HepG2 (cell line): ENCODE data around the gene ZNF771. TPM values are rescaled to one million over a fixed set of nuclear protein-coding genes. Genes with fewer than 3 reads are reported as not detected.

ENCODE experiments used
- ADNP ChIP-seq: sonication (generic); formaldehyde crosslinking; IDR thresholded peaks from 2 replicates; pipeline ENCODE4 v1.4.0; 2020; ENCODE audit warnings: missing genetic modification reagents
- CCAR2 ChIP-seq: fragments of 200-400 bp; formaldehyde crosslinking; optimal IDR thresholded peaks from 2 replicates; pipeline ENCODE3; 2018; ENCODE audit warnings: low read depth, mild to moderate bottlenecking, low read length, moderate library complexity
- CEBPB ChIP-seq: IDR thresholded peaks from 2 replicates; pipeline ENCODE4 v1.6.1; 2011; ENCODE audit warnings: low read depth, low read length, improper control_type of control experiment, borderline replicate concordance
- NFATC3 ChIP-seq: sonication (generic); formaldehyde crosslinking; IDR thresholded peaks from 2 replicates; pipeline ENCODE4 v1.5.1; 2020; ENCODE audit warnings: mild to moderate bottlenecking, missing genetic modification reagents
- PLRG1 ChIP-seq: fragments of 450-650 bp; conservative IDR thresholded peaks from 2 replicates; pipeline ENCODE4 v1.6.1; 2016
- SRSF9 ChIP-seq: fragments of 200-400 bp; formaldehyde crosslinking; IDR thresholded peaks from 2 replicates; pipeline ENCODE4 v1.6.1; 2018; ENCODE audit warnings: borderline replicate concordance, mild to moderate bottlenecking, low read depth, low read length; ENCODE audit not compliant: insufficient read depth, poor library complexity, severe bottlenecking
- TAF1 ChIP-seq: sonication (generic); formaldehyde crosslinking; IDR thresholded peaks from 2 replicates; pipeline ENCODE4 v1.4.0; 2020; ENCODE audit warnings: missing genetic modification reagents
- ZNF138 ChIP-seq: sonication (generic); formaldehyde crosslinking; IDR thresholded peaks from 2 replicates; pipeline ENCODE4 v1.5.0; 2020; ENCODE audit warnings: mild to moderate bottlenecking, low read depth, missing genetic modification reagents
- ZNF207 ChIP-seq: fragments of 450-650 bp; IDR thresholded peaks from 2 replicates; pipeline ENCODE4 v1.6.1; 2016; ENCODE audit warnings: antibody characterized with exemption, borderline replicate concordance
- ZNF251 ChIP-seq: sonication (generic); formaldehyde crosslinking; IDR thresholded peaks from 2 replicates; pipeline ENCODE4 v1.9.0; 2021; ENCODE audit warnings: mild to moderate bottlenecking, missing genetic modification reagents
- ZNF263 ChIP-seq: sonication (generic); formaldehyde crosslinking; IDR thresholded peaks from 2 replicates; pipeline ENCODE4 v1.4.0; 2020; ENCODE audit warnings: missing genetic modification reagents
- ZNF333 ChIP-seq: sonication (generic); formaldehyde crosslinking; IDR thresholded peaks from 2 replicates; pipeline ENCODE4 v1.4.0; 2020; ENCODE audit warnings: mild to moderate bottlenecking, missing genetic modification reagents, borderline replicate concordance
- ZNF550 ChIP-seq: sonication (generic); formaldehyde crosslinking; IDR thresholded peaks from 2 replicates; pipeline ENCODE4 v1.4.0; 2020; ENCODE audit warnings: mild to moderate bottlenecking, missing genetic modification reagents, borderline replicate concordance
- ZNF577 ChIP-seq: sonication (generic); formaldehyde crosslinking; IDR thresholded peaks from 2 replicates; pipeline ENCODE4 v1.4.0; 2020; ENCODE audit warnings: mild to moderate bottlenecking, low read depth, missing genetic modification reagents, borderline replicate concordance
- ZNF598 ChIP-seq: sonication (generic); formaldehyde crosslinking; IDR thresholded peaks from 2 replicates; pipeline ENCODE4 v1.5.1; 2020; ENCODE audit warnings: mild to moderate bottlenecking, missing genetic modification reagents, borderline replicate concordance
- ZNF703 ChIP-seq: sonication (generic); formaldehyde crosslinking; IDR thresholded peaks from 2 replicates; pipeline ENCODE4 v1.5.1; 2020; ENCODE audit warnings: missing genetic modification reagents, mild to moderate bottlenecking, moderate library complexity, borderline replicate concordance
- ZNF841 ChIP-seq: sonication (generic); formaldehyde crosslinking; IDR thresholded peaks from 2 replicates; pipeline ENCODE4 v1.8.1; 2023; ENCODE audit warnings: missing genetic modification reagents, borderline replicate concordance
- polyA plus RNA-seq, 8 experiments: library from polyadenylated mRNA; depleted of rRNA in 3 of 8; stranded (reverse) in 7 of 8; unstranded in 1 of 8; fragments of >200 nt; fragmentation: Illumina TruSeq in 4 of 8; extraction: Trizol in 4 of 8; gene quantifications; 2 replicates each; pipeline versions ENCODE4 v1.2.1 to v1.2.3, GENCODE V29; 2011 to 2016; ENCODE audit warnings: low read depth in 4 of 8, missing spikeins in 1 of 8, mixed read lengths in 1 of 8; ENCODE audit not compliant: insufficient read depth in 1 of 8
- total RNA-seq, 5 experiments: library from RNA; depleted of rRNA; stranded (reverse); fragments of >200 nt; fragmentation: Illumina TruSeq; extraction: Trizol; gene quantifications; 2 replicates each; pipeline ENCODE4 v1.2.3, GENCODE V29; 2016; ENCODE audit warnings: low read depth in 1 of 5
- TF ChIP-seq, protein P1 (sequence below): sonication (generic); formaldehyde crosslinking; IDR thresholded peaks from 2 replicates; pipeline ENCODE4 v1.4.0; 2020; ENCODE audit warnings: missing genetic modification reagents
- TF ChIP-seq, protein P2 (sequence below): IDR thresholded peaks from 2 replicates; pipeline ENCODE4 v1.6.1; 2016; ENCODE audit warnings: mild to moderate bottlenecking, missing biosample characterization, missing genetic modification reagents
- TF ChIP-seq, protein P3 (sequence below): sonication (generic); formaldehyde crosslinking; IDR thresholded peaks from 2 replicates; pipeline ENCODE4 v1.8.0; 2022; ENCODE audit warnings: mild to moderate bottlenecking, missing genetic modification reagents; ENCODE audit not compliant: insufficient replicate concordance
- TF ChIP-seq, protein P4 (sequence below): IDR thresholded peaks from 2 replicates; pipeline ENCODE4 v1.6.1; 2016; ENCODE audit warnings: low read depth
- TF ChIP-seq, protein P5 (sequence below): sonication (generic); formaldehyde crosslinking; IDR thresholded peaks from 2 replicates; pipeline ENCODE4 v1.4.0; 2020; ENCODE audit warnings: missing genetic modification reagents, mild to moderate bottlenecking, borderline replicate concordance
- TF ChIP-seq, protein P6 (sequence below): sonication (generic); formaldehyde crosslinking; IDR thresholded peaks from 2 replicates; pipeline ENCODE4 v1.4.0; 2020; ENCODE audit warnings: mild to moderate bottlenecking, missing genetic modification reagents

ZNF771 gene
- total and polyA plus RNA-seq, 2 of the 13 experiments (the other 11 are each of a cell fraction or from before 2014, with no cell fraction given) = 5.0 to 11.8 TPM

DNA sequence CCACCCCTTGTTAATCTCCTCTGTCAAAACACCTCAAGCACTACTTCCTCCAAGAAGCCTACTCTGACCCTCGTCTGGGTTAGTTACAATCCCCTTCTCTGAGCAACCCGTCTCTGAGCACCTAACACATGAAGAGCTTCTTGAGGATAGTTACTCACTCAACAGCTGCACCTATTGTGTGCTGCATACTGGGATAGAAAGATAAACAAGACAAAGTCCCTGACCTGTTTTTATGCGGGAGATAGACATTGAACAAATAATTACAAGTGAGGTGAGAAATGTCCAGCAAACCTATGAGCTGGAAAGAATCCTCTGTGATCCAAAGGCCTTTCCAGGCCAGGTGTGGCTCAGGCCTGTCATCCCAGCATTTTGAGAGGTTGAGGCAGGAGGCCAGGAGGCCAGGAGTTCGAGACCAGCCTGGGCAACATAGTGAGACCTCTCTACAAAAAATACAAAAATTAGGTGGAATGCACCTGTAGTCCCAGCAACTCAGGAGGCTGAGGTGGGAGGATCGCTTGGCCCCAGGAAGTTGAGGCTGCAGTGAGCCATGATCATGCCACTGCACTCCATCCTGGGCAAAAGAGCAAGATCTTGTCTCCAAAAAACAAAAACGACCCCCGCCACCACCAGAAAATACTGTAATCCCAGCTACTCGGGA lies 5.5 kb upstream of the ZNF771 start (continued):
- TF ChIP-seq, protein P1, sequence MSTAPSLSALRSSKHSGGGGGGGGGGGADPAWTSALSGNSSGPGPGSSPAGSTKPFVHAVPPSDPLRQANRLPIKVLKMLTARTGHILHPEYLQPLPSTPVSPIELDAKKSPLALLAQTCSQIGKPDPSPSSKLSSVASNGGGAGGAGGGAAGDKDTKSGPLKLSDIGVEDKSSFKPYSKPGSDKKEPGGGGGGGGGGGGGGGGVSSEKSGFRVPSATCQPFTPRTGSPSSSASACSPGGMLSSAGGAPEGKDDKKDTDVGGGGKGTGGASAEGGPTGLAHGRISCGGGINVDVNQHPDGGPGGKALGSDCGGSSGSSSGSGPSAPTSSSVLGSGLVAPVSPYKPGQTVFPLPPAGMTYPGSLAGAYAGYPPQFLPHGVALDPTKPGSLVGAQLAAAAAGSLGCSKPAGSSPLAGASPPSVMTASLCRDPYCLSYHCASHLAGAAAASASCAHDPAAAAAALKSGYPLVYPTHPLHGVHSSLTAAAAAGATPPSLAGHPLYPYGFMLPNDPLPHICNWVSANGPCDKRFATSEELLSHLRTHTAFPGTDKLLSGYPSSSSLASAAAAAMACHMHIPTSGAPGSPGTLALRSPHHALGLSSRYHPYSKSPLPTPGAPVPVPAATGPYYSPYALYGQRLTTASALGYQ (CRISPR knock-in tag) = peak; percentile 20; the same call in 1 of the 2 replicates
- TF ChIP-seq ZNF333 (no peak), ZNF577 (CRISPR knock-in tag) (no peak), NFATC3 (CRISPR knock-in tag) (no peak), CEBPB (no peak), ZNF703 (CRISPR knock-in tag) (0 out of 2 replicates have a peak, but pooled peaks have one; percentile 44), ADNP (peak; percentile 100), CCAR2 (no peak), ZNF207 (no peak), SRSF9 (no peak), PLRG1 (no peak), ZNF138 (CRISPR knock-in tag) (no peak), ZNF263 (CRISPR knock-in tag) (no peak), ZNF251 (CRISPR knock-in tag) (no peak), ZNF598 (CRISPR knock-in tag) (peak; percentile 67; the same call in 1 of the 2 replicates), ZNF841 (CRISPR knock-in tag) (no peak), TAF1 (no peak), ZNF550 (CRISPR knock-in tag) (no peak)
- TF ChIP-seq, protein P2, sequence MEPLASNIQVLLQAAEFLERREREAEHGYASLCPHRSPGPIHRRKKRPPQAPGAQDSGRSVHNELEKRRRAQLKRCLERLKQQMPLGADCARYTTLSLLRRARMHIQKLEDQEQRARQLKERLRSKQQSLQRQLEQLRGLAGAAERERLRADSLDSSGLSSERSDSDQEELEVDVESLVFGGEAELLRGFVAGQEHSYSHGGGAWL (CRISPR knock-in tag) = no peak
- TF ChIP-seq, protein P3, sequence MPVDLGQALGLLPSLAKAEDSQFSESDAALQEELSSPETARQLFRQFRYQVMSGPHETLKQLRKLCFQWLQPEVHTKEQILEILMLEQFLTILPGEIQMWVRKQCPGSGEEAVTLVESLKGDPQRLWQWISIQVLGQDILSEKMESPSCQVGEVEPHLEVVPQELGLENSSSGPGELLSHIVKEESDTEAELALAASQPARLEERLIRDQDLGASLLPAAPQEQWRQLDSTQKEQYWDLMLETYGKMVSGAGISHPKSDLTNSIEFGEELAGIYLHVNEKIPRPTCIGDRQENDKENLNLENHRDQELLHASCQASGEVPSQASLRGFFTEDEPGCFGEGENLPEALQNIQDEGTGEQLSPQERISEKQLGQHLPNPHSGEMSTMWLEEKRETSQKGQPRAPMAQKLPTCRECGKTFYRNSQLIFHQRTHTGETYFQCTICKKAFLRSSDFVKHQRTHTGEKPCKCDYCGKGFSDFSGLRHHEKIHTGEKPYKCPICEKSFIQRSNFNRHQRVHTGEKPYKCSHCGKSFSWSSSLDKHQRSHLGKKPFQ (CRISPR knock-in tag) = no peak
- TF ChIP-seq, protein P4, sequence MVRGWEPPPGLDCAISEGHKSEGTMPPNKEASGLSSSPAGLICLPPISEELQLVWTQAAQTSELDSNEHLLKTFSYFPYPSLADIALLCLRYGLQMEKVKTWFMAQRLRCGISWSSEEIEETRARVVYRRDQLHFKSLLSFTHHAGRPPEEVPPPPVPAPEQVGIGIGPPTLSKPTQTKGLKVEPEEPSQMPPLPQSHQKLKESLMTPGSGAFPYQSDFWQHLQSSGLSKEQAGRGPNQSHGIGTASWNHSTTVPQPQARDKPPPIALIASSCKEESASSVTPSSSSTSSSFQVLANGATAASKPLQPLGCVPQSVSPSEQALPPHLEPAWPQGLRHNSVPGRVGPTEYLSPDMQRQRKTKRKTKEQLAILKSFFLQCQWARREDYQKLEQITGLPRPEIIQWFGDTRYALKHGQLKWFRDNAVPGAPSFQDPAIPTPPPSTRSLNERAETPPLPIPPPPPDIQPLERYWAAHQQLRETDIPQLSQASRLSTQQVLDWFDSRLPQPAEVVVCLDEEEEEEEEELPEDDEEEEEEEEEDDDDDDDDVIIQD (CRISPR knock-in tag) = peak; percentile 68; the same call in 1 of the 2 replicates
- TF ChIP-seq, protein P5, sequence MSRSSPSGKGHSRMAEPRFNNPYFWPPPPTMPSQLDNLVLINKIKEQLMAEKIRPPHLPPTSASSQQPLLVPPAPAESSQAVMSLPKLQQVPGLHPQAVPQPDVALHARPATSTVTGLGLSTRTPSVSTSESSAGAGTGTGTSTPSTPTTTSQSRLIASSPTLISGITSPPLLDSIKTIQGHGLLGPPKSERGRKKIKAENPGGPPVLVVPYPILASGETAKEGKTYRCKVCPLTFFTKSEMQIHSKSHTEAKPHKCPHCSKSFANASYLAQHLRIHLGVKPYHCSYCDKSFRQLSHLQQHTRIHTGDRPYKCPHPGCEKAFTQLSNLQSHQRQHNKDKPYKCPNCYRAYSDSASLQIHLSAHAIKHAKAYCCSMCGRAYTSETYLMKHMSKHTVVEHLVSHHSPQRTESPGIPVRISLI = 0 out of 2 replicates have a peak, but pooled peaks have one; percentile 23
- TF ChIP-seq, protein P6, sequence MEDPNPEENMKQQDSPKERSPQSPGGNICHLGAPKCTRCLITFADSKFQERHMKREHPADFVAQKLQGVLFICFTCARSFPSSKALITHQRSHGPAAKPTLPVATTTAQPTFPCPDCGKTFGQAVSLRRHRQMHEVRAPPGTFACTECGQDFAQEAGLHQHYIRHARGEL (CRISPR knock-in tag) = no peak
